ENCODE results near the gene C11orf42. TPM values are rescaled to one million over a fixed set of nuclear protein-coding genes. Genes with fewer than 3 reads are reported as not detected.

Gene C11orf42
- total RNA-seq, 1 experiment from 2014 or later: not detected

- DNase-seq: no peak
- no peaks in the 10 kb centered on the region for H3K27me3 ChIP-seq (replicated peaks; ENCODE audit: control insufficient read depth, insufficient read depth, low read length)
- no peaks in the 10 kb centered on the region for H3K36me3 ChIP-seq (ENCODE audit: control insufficient read depth, insufficient read depth, low read length)
- H3K4me3 ChIP-seq (ENCODE audit: low read depth, low read length): no peak overlapping the region
- BruUV-seq (replicated peaks): no TSS peak
- H3K4me3 Mint-ChIP-seq (ENCODE audit: unreplicated experiment): no peak overlapping the region
- peaks cover 7% of the 10 kb centered on the region; the same call in 1 of the 2 replicates for H3K4me1 ChIP-seq
- H3K27ac Mint-ChIP-seq (ENCODE audit: unreplicated experiment): no peak overlapping the region
- intact Hi-C loops (cut with micrococcal nuclease; ENCODE audit: unreplicated experiment): no loop called here
- H3K9me3 ChIP-seq: no peaks in the 10 kb centered on the region
- TF ChIP-seq CTCF (IDR thresholded peaks at IDR 0.05; ENCODE audit: insufficient read depth in 1 of 2, low read depth in 1 of 2, low read length in 1 of 2, severe bottlenecking in 1 of 2, unreplicated experiment in 1 of 2): no peak
- ChIA-PET POLR2A (no interaction called here), CTCF (no interaction called here)
- no peaks in the 10 kb centered on the region for H3K27me3 Mint-ChIP-seq (ENCODE audit: insufficient read depth, unreplicated experiment)
- H3K4me1 Mint-ChIP-seq (ENCODE audit: low read depth, unreplicated experiment): no peaks in the 10 kb centered on the region
- no peaks in the 10 kb centered on the region for H3K9me3 Mint-ChIP-seq (ENCODE audit: unreplicated experiment)
- peaks cover under 1% of the 10 kb centered on the region for H3K36me3 Mint-ChIP-seq (ENCODE audit: insufficient read depth, unreplicated experiment)
Observed at GRCh38 chr11:6240139-6240538, 34.8 kb downstream of the C11orf42 start.

- H3K4me1 Mint-ChIP-seq (ENCODE audit: low read depth, unreplicated experiment): no peaks in the 10 kb centered on the region
- H3K4me1 ChIP-seq: peaks cover 7% of the 10 kb centered on the region; the same call in 1 of the 2 replicates
- no peak overlapping the region for H3K4me3 Mint-ChIP-seq (ENCODE audit: unreplicated experiment)
- H3K9me3 Mint-ChIP-seq (ENCODE audit: unreplicated experiment): no peaks in the 10 kb centered on the region
- no TSS peak for BruUV-seq (replicated peaks)
- H3K36me3 Mint-ChIP-seq (ENCODE audit: insufficient read depth, unreplicated experiment): no peaks in the 10 kb centered on the region
- H3K9me3 ChIP-seq: no peaks in the 10 kb centered on the region
- TF ChIP-seq CTCF (IDR thresholded peaks at IDR 0.05; ENCODE audit: insufficient read depth in 1 of 2, low read depth in 1 of 2, low read length in 1 of 2, severe bottlenecking in 1 of 2, unreplicated experiment in 1 of 2): no peak
- no peaks in the 10 kb centered on the region for H3K36me3 ChIP-seq (ENCODE audit: control insufficient read depth, insufficient read depth, low read length)
- ChIA-PET CTCF (no interaction called here), POLR2A (no interaction called here)
- no peaks in the 10 kb centered on the region for H3K27me3 ChIP-seq (replicated peaks; ENCODE audit: control insufficient read depth, insufficient read depth, low read length)
- H3K27ac Mint-ChIP-seq (ENCODE audit: unreplicated experiment): no peak overlapping the region
- no peak for DNase-seq
- intact Hi-C loops (cut with micrococcal nuclease; ENCODE audit: unreplicated experiment): no loop called here
- no peak overlapping the region for H3K4me3 ChIP-seq (ENCODE audit: low read depth, low read length)
- no peaks in the 10 kb centered on the region for H3K27me3 Mint-ChIP-seq (ENCODE audit: insufficient read depth, unreplicated experiment)
Observed at GRCh38 chr11:6240781-6241180, 35.4 kb downstream of the C11orf42 start.

GRCh38 chr11:6241316-6241715 is 36.0 kb downstream of the C11orf42 start:
- Histone ChIP-seq H3K4me3 (ENCODE audit: low read depth, low read length) (no peak overlapping the region), H3K36me3 (ENCODE audit: control insufficient read depth, insufficient read depth, low read length) (no peaks in the 10 kb centered on the region), H3K9me3 (no peaks in the 10 kb centered on the region), H3K4me1 (peaks cover 7% of the 10 kb centered on the region; the same call in 1 of the 2 replicates), H3K27me3 (replicated peaks; ENCODE audit: control insufficient read depth, insufficient read depth, low read length) (no peaks in the 10 kb centered on the region)
- H3K27me3 Mint-ChIP-seq (ENCODE audit: insufficient read depth, unreplicated experiment): no peaks in the 10 kb centered on the region
- no peak for DNase-seq
- TF ChIP-seq CTCF (IDR thresholded peaks at IDR 0.05; ENCODE audit: insufficient read depth in 1 of 2, low read depth in 1 of 2, low read length in 1 of 2, severe bottlenecking in 1 of 2, unreplicated experiment in 1 of 2): no peak
- intact Hi-C loops (cut with micrococcal nuclease; ENCODE audit: unreplicated experiment): no loop called here
- H3K4me1 Mint-ChIP-seq (ENCODE audit: low read depth, unreplicated experiment): no peaks in the 10 kb centered on the region
- CTCF ChIA-PET: no interaction called here
- POLR2A ChIA-PET: no interaction called here
- no peak overlapping the region for H3K27ac Mint-ChIP-seq (ENCODE audit: unreplicated experiment)
- no peaks in the 10 kb centered on the region for H3K9me3 Mint-ChIP-seq (ENCODE audit: unreplicated experiment)
- BruUV-seq (replicated peaks): no TSS peak
- no peaks in the 10 kb centered on the region for H3K36me3 Mint-ChIP-seq (ENCODE audit: insufficient read depth, unreplicated experiment)
- no peak overlapping the region for H3K4me3 Mint-ChIP-seq (ENCODE audit: unreplicated experiment)

Data from Caco-2 (cell line).